ENCODE measurements around the gene RBMX. TPM values are rescaled to one million over a fixed set of nuclear protein-coding genes. Genes with fewer than 3 reads are reported as not detected.
"Not testable (repeated sequence)": the region's sequence is repeated elsewhere in the genome, so short reads cannot be mapped to it uniquely, and the experiment has no call there.

Gene RBMX
- total RNA-seq, 1 donor from 2014 or later: 112 TPM

GRCh38 chrX:136880003-136880451, 498 bp downstream of the RBMX start:
- intact Hi-C loops (cut with DNase I): loop anchor here (1.0 to 5.0 kb wide), 3 partner anchors 30 to 168 kb away; no protein-coding TSS in a partner anchor
- no peaks in the 10 kb centered on the region for H3K4me1 ChIP-seq
- peak overlapping the region; percentile 70 to 72 for H3K4me3 ChIP-seq
- H3K9me3 ChIP-seq: no peaks in the 10 kb centered on the region
- H3K36me3 ChIP-seq: peaks cover 16 to 32% of the 10 kb centered on the region in 2 donors
- peak in 1 of 2 donors; percentile 68 for DNase-seq (ENCODE audit: low spot score in 2 of 2)
- TF ChIP-seq, protein P1, sequence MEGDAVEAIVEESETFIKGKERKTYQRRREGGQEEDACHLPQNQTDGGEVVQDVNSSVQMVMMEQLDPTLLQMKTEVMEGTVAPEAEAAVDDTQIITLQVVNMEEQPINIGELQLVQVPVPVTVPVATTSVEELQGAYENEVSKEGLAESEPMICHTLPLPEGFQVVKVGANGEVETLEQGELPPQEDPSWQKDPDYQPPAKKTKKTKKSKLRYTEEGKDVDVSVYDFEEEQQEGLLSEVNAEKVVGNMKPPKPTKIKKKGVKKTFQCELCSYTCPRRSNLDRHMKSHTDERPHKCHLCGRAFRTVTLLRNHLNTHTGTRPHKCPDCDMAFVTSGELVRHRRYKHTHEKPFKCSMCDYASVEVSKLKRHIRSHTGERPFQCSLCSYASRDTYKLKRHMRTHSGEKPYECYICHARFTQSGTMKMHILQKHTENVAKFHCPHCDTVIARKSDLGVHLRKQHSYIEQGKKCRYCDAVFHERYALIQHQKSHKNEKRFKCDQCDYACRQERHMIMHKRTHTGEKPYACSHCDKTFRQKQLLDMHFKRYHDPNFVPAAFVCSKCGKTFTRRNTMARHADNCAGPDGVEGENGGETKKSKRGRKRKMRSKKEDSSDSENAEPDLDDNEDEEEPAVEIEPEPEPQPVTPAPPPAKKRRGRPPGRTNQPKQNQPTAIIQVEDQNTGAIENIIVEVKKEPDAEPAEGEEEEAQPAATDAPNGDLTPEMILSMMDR (IDR thresholded peaks at IDR 0.05): no peak
- no peaks in the 10 kb centered on the region for H3K27me3 ChIP-seq
- peak overlapping the region; percentile 91 to 95 for H3K27ac ChIP-seq

GRCh38 chrX:136879001-136879687, 1.4 kb downstream of the RBMX start:
- H3K27me3 ChIP-seq: no peaks in the 10 kb centered on the region
- no peak for DNase-seq (ENCODE audit: low spot score in 2 of 2)
- H3K4me3 ChIP-seq: peak overlapping the region; percentile 70 to 72
- intact Hi-C loops (cut with DNase I): no loop called here
- H3K9me3 ChIP-seq: no peaks in the 10 kb centered on the region
- no peaks in the 10 kb centered on the region for H3K4me1 ChIP-seq
- peak overlapping the region; percentile 91 to 95 for H3K27ac ChIP-seq
- H3K36me3 ChIP-seq: peaks cover 24 to 41% of the 10 kb centered on the region in 2 donors
- TF ChIP-seq, protein P1 (IDR thresholded peaks at IDR 0.05): no peak

GRCh38 chrX:136878423-136878822, 2.1 kb downstream of the RBMX start:
- Histone ChIP-seq H3K27me3 (no peaks in the 10 kb centered on the region), H3K36me3 (peaks cover 25 to 44% of the 10 kb centered on the region in 2 donors), H3K27ac (no peak overlapping the region), H3K4me1 (no peaks in the 10 kb centered on the region), H3K9me3 (no peaks in the 10 kb centered on the region), H3K4me3 (peak overlapping the region in 1 of 2 donors; percentile 70)
- no peak for DNase-seq (ENCODE audit: low spot score in 2 of 2)
- intact Hi-C loops (cut with DNase I): no loop called here
- TF ChIP-seq, protein P1 (IDR thresholded peaks at IDR 0.05): no peak

GRCh38 chrX:136874114-136874513, 6.4 kb downstream of the RBMX start:
- peaks cover 25 to 66% of the 10 kb centered on the region in 2 donors for H3K36me3 ChIP-seq
- H3K4me1 ChIP-seq; H3K27ac ChIP-seq; DNase-seq (ENCODE audit: low spot score in 2 of 2); H3K27me3 ChIP-seq; intact Hi-C loops (cut with DNase I); H3K4me3 ChIP-seq; H3K9me3 ChIP-seq: not testable (repeated sequence)

DNA sequence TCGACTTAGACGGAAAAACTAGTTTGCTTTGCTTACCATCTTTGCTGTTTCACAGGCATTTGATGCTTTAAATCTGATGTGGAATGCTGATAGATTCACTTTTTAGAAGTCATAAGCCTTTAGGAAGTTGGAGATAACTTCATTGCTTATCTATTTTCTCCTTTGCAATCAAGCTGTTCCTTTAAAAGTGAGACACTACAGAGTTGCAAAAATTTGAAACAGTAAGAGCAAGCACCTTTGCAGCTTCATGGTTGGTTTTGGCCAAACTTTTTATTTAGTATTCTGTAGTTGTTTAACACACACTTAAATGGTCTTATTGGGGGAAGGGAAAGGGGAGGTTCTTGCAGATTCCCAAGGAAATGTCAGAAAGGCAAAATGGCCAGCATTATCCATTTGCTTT, 7.3 kb downstream of the RBMX start:
- H3K4me3 ChIP-seq; intact Hi-C loops (cut with DNase I); H3K4me1 ChIP-seq; DNase-seq (ENCODE audit: low spot score in 2 of 2); H3K27ac ChIP-seq; H3K27me3 ChIP-seq; H3K9me3 ChIP-seq: not testable (repeated sequence)
- H3K36me3 ChIP-seq: peaks cover 25 to 66% of the 10 kb centered on the region in 2 donors

DNA sequence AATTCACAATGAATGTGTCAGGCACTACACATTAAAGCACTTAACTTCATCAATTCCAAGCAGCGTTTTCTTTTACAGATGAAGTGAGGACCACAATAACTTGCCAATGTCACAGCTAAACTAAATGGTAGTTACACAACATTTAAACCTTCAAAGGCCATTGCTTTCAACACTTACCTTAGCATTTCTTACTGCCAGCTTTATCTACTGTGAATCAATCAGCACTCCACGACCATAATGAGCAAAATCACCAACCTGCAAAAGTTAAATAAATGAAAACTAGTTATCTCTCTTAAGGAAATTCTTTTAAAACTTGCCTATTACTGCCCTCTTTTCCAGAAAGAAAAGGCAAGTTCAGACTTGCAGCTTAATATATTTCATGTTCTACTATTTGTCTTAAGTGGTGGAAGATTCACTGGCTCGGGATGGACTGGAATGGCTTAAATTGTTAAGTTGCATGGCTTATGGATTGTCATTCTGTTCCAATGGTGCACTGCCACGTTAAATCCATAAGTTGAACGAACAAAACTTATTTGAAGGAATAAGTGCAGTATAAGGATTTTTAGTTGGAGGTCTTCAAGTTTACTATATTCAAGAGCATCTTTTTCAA, 8.3 kb downstream of the RBMX start:
- TF ChIP-seq, protein P1 (IDR thresholded peaks at IDR 0.05): no peak
- Histone ChIP-seq H3K27me3 (no peaks in the 10 kb centered on the region), H3K27ac (no peak overlapping the region), H3K4me1 (peaks cover 0 to 4% of the 10 kb centered on the region in 2 donors), H3K4me3 (no peak overlapping the region), H3K9me3 (no peaks in the 10 kb centered on the region), H3K36me3 (peaks cover 25 to 56% of the 10 kb centered on the region in 2 donors)
- intact Hi-C loops (cut with DNase I): no loop called here
- no peak for DNase-seq (ENCODE audit: low spot score in 2 of 2)
